Measurements from ENCODE around the gene SLC17A1.

The SLC17A1 gene

GRCh38 chr6:25874822-25875562, 43.1 kb upstream of the SLC17A1 start:
- H3K27me3 Mint-ChIP-seq (ENCODE audit: low read depth, poor library complexity): peaks cover 14% of the 10 kb centered on the region
- H3K4me3 Mint-ChIP-seq: no peak overlapping the region

GRCh38 chr6:25874118-25874517, 42.3 kb upstream of the SLC17A1 start, which contains the start of gene SLC17A3:
Gene SLC17A3 (minus strand): TSS chr6:25874243. CDS start chr6:25868387, 5,856 bp downstream.
- no peaks in the 10 kb centered on the region for H3K36me3 Mint-ChIP-seq (ENCODE audit: low read depth)
- H3K4me1 Mint-ChIP-seq: no peaks in the 10 kb centered on the region
- DNase-seq: no peak
- H3K9me3 Mint-ChIP-seq: no peaks in the 10 kb centered on the region
- no peak within 1 kb of the TSS for H3K27ac Mint-ChIP-seq
- no peak for TF ChIP-seq CTCF (IDR thresholded peaks at IDR 0.05)
- H3K4me3 Mint-ChIP-seq: no peak within 1 kb of the TSS
- peaks cover 12% of the 10 kb centered on the region for H3K27me3 Mint-ChIP-seq (ENCODE audit: low read depth, poor library complexity)

More at GRCh38 chr6:25874822-25875562, 43.1 kb upstream of the SLC17A1 start:
- DNase-seq: no peak
- Mint-ChIP-seq H3K27ac (no peak overlapping the region), H3K36me3 (ENCODE audit: low read depth) (no peaks in the 10 kb centered on the region), H3K9me3 (no peaks in the 10 kb centered on the region), H3K4me1 (no peaks in the 10 kb centered on the region)
- TF ChIP-seq CTCF (IDR thresholded peaks at IDR 0.05): no peak

- Mint-ChIP-seq H3K4me1 (no peaks in the 10 kb centered on the region), H3K9me3 (no peaks in the 10 kb centered on the region), H3K4me3 (no peak overlapping the region), H3K36me3 (ENCODE audit: low read depth) (no peaks in the 10 kb centered on the region), H3K27me3 (ENCODE audit: low read depth, poor library complexity) (peaks cover 9% of the 10 kb centered on the region), H3K27ac (no peak overlapping the region)
- no peak for DNase-seq
- no peak for TF ChIP-seq CTCF (IDR thresholded peaks at IDR 0.05)
These were observed 41.0 kb upstream of the SLC17A1 start for GRCh38 chr6:25872814-25873213.

GRCh38 chr6:25869840-25870239, 38.0 kb upstream of the SLC17A1 start:
- peaks cover 9% of the 10 kb centered on the region for H3K27me3 Mint-ChIP-seq (ENCODE audit: low read depth, poor library complexity)
- DNase-seq: no peak
- H3K9me3 Mint-ChIP-seq: no peaks in the 10 kb centered on the region
- H3K4me3 Mint-ChIP-seq: no peak overlapping the region
- H3K27ac Mint-ChIP-seq: no peak overlapping the region
- no peaks in the 10 kb centered on the region for H3K4me1 Mint-ChIP-seq
- no peak for TF ChIP-seq CTCF (IDR thresholded peaks at IDR 0.05)
- no peaks in the 10 kb centered on the region for H3K36me3 Mint-ChIP-seq (ENCODE audit: low read depth)

GRCh38 chr6:25868436-25869183, 36.8 kb upstream of the SLC17A1 start:
- Mint-ChIP-seq H3K27ac (no peak overlapping the region), H3K27me3 (ENCODE audit: low read depth, poor library complexity) (peaks cover 9% of the 10 kb centered on the region), H3K4me3 (no peak overlapping the region), H3K9me3 (no peaks in the 10 kb centered on the region), H3K4me1 (no peaks in the 10 kb centered on the region), H3K36me3 (ENCODE audit: low read depth) (no peaks in the 10 kb centered on the region)
- no peak for TF ChIP-seq CTCF (IDR thresholded peaks at IDR 0.05)
- no peak for DNase-seq
